Measurements from ENCODE around the gene SLC35F4.
"Not testable (repeated sequence)": the region's sequence is repeated elsewhere in the genome, so short reads cannot be mapped to it uniquely, and the experiment has no call there.

Gene SLC35F4

DNA sequence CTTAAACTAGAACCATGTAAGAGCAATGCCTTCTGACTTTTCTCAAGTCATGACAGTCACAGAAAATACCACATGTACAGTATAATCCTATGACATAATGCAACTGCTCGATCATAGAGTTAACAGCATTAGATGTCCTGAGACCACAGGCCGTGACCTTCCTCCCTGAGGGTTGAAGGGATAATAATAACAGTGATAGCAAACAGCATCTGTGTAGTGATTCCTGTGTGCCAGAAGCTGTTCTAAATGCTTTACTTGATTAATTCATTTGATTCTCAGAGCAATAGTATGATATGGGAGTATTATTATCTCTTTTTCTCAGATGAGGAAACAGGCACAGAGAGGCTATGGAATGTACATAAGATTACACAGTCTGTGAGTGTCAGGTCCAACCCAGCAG, 53.2 kb downstream of the SLC35F4 start:
- DNase-seq (ENCODE audit: insufficient read length, low spot score) (no peak), FAIRE-seq (no peak)

- DNase-seq (ENCODE audit: insufficient read length, low spot score): no peak
- no peak for FAIRE-seq
These were observed 53.8 kb downstream of the SLC35F4 start for GRCh38 chr14:57811998-57812546.

GRCh38 chr14:57809808-57810207, 56.1 kb downstream of the SLC35F4 start:
- DNase-seq (ENCODE audit: insufficient read length, low spot score) (no peak), FAIRE-seq (no peak)

DNA sequence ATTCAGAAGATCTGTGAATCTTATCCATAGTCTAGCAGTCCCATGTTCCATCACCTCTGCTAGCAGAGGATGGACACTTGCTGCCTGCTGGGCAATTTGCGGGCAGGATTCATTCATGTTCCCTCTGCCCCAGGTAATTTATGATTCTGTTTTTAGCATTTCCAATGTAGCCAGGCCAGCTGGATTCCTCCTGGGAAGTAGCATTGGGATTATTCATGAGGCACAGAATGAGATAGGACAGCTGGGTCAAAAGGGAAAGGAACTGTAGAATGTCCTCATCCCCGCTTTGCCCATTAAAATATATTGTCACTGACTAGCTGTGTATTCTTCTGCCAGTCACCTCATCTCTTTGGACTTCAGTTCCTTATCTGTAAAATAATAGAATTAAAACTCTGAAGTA, 68.7 kb downstream of the SLC35F4 start:
- FAIRE-seq (no peak), DNase-seq (ENCODE audit: insufficient read length, low spot score) (no peak)

- no peak for FAIRE-seq
These were observed 69.3 kb downstream of the SLC35F4 start for GRCh38 chr14:57796556-57796955.

DNA sequence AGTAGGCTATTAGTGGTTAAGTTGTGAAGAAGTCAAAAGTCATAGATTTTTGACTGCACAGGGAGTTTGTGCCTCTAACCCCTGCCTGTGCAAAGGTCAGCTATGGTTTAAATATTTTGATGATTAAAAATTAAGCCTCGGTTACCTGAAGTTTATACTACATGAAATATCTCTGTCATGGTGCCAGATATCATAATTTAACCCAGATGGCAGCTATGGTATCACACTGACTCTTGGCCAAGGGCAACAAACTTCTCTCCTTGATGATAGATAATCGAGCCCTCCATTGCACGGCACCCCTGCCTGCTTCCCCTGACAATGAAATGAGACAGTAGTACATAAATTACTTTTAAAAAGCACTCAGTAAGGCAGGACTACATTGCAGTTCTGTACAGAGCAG, 80.8 kb downstream of the SLC35F4 start:
- DNase-seq (ENCODE audit: insufficient read length, low spot score): no peak
- FAIRE-seq: no peak

More at GRCh38 chr14:57796556-57796955, 69.3 kb downstream of the SLC35F4 start:
- no peak for DNase-seq (ENCODE audit: insufficient read length, low spot score)

DNA sequence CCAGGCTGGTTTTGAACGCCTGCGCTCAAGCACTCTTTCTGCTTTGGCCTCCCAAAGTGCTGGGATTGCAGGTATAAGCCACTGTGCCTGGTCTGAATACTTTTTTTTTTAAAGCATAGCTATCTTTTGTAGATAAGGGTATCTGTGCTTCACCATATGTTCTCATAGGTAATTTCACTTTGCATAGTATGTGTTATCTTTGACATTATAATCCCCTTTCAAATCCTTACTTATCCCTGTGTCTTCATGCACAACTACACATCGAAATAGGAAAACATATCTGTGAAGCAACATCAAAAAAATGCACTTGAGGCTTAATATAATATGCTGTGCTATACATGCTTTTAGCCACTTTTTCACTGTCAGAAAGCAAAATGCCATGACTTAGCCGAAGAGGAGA, 94.1 kb downstream of the SLC35F4 start:
- DNase-seq (ENCODE audit: insufficient read length, low spot score) (no peak), FAIRE-seq (no peak)

- no peak for FAIRE-seq
- DNase-seq (ENCODE audit: insufficient read length, low spot score): no peak
These were observed 95.9 kb downstream of the SLC35F4 start for GRCh38 chr14:57769863-57770523.

GRCh38 chr14:57761800-57762199, 104.1 kb downstream of the SLC35F4 start:
- DNase-seq (ENCODE audit: insufficient read length, low spot score): no peak
- FAIRE-seq: no peak

DNA sequence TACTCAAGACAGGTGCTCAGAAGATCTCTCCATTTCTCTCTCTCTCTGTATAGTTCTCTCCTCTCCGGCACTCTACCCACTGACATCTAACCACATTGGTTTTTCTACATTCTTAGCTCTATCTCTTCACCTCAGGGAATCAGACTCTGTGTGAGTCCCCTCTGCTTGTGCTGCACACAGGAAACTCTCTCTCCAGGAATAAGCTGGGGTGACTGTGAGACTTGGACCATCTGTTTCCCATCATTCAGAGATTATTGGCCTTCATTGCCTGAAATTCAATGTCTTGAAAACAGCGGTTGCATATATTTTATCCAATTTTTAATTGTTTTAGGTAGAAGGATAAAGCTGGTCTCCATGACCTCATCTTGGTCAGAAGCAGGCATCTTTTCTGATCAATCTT, 105.0 kb downstream of the SLC35F4 start:
- DNase-seq (ENCODE audit: insufficient read length, low spot score): no peak
- no peak for FAIRE-seq

GRCh38 chr14:57755018-57755521, 110.8 kb downstream of the SLC35F4 start:
- FAIRE-seq: no peak
- no peak for DNase-seq (ENCODE audit: insufficient read length, low spot score)

DNA sequence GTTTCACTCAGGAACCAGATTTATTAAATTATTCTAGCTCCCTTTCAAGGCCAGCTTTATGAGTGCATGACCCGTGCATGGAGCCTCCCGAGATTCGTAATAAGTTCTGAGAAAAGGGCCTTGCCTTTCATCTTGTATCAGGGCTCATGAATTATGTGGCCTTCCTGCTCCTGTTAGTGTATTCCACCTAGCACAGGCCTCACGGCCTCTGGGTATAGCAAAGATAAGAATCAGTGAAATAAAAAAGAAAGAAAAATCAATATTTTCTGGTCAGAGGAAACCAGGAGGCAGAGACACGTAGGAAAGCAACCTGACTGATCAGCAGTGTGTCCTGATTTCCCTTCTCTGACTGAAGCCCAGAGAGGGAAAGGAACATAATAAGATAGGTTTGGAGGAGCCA, 111.4 kb downstream of the SLC35F4 start:
- FAIRE-seq (no peak), DNase-seq (ENCODE audit: insufficient read length, low spot score) (no peak)

DNA sequence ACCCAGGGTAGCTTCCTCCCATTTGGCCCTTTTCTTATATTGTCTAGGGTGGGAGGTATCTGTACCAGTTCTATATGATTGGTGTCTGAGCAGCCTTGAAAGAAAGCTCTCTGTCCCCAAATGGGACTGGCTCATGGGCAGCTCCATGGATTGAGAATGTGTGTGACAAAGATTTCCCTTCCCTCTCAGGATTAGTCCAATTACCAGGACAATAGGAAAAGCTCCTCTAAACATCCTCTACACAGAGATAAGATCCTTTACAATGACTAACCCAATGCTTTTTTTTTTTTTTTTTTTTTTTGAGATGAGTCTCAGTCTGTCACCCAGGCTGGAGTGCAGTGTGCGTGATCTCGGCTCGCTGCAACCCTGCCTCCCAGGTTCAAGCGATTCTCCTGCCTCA, 112.1 kb downstream of the SLC35F4 start:
- FAIRE-seq: no peak
- no peak for DNase-seq (ENCODE audit: insufficient read length, low spot score)

GRCh38 chr14:57752142-57752695, 113.7 kb downstream of the SLC35F4 start:
- FAIRE-seq; DNase-seq (ENCODE audit: insufficient read length, low spot score): not testable (repeated sequence)

DNA sequence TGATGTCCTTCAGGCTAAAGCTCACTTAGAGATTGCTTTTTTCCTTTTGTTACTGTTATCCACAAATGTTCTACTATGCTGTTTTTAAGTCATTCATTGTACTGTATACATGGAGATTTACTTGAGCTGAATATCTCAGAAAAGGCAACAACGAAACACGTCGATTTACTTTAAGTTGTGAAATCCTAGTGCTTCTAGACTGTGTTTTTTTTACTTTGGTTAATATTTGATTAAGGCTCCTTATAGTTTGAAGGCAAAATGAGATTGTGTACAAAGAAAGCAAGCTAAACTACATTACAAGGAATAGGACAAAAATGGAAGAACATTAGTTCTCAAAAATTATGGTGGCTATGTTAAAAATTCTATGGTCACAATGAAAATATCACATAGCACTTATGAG, 114.5 kb downstream of the SLC35F4 start:
- DNase-seq (ENCODE audit: insufficient read length, low spot score) (no peak), FAIRE-seq (no peak)

DNA sequence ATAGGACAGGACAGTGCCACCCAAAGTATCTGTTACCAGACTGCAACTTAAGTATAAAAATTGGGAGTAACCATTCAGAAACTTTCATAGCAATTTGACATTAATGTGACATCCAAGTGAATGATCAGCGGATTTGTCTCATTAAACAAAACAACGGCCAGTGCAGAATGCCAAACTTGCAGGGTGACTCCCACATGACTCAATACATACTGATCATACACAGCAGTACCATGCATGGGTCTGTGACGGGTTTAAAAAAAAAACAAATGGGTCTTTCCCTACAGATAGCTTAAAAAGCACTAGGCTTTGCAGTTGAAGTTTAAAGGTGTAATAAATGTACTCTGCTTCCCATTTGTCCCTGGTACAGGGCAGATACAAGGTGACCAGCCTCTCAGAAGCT, 116.6 kb downstream of the SLC35F4 start:
- FAIRE-seq (no peak), DNase-seq (ENCODE audit: insufficient read length, low spot score) (no peak)

GRCh38 chr14:57748279-57748678, 117.6 kb downstream of the SLC35F4 start:
- DNase-seq (ENCODE audit: insufficient read length, low spot score) (no peak), FAIRE-seq (no peak)

DNA sequence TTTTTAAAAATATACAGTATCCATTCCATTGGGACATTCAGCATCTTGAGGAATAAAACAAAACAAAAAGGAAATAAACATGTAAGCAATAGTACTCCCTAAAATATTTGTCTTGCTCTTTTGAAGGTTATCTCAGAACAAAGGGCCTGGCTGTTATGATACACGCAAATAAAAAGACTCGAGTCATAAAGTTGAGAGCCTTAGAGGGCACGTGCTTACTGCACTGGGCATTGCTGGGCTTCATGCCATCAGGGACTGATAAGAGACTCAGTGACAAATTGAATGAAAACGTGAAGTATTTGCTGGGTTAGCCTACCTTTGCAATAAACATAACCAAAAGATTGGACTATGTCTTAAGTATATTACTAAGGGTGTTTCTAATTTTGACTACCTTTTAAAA, 118.9 kb downstream of the SLC35F4 start:
- FAIRE-seq: no peak

GRCh38 chr14:57746563-57746962, 119.3 kb downstream of the SLC35F4 start:
- FAIRE-seq: peak; percentile 18
- DNase-seq (ENCODE audit: insufficient read length, low spot score): no peak

More for the DNA sequence above, 118.9 kb downstream of the SLC35F4 start:
- DNase-seq (ENCODE audit: insufficient read length, low spot score): no peak

DNA sequence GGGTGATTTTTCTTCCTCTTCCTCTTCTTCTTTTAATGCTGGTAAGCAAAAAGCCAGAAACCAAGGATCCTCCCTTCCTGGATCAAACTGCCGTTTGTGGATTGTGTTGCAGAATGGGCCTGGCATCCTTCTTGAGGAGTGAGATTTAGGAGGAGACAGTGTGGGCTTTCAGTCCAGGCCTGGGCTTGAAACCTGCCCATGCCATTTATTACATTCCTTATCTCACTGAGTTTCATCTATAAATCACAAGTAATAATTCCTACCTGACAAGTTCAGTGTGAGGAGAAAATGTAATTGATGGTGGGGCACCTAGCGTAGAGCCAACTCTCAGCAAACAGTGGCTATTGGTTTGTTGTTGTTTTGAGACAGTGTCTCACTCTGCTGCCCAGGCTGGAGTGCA, 126.4 kb downstream of the SLC35F4 start:
- DNase-seq (ENCODE audit: insufficient read length, low spot score) (no peak), FAIRE-seq (no peak)

GRCh38 chr14:57737598-57737997, 128.3 kb downstream of the SLC35F4 start:
- no peak for DNase-seq (ENCODE audit: insufficient read length, low spot score)
- FAIRE-seq: no peak

DNA sequence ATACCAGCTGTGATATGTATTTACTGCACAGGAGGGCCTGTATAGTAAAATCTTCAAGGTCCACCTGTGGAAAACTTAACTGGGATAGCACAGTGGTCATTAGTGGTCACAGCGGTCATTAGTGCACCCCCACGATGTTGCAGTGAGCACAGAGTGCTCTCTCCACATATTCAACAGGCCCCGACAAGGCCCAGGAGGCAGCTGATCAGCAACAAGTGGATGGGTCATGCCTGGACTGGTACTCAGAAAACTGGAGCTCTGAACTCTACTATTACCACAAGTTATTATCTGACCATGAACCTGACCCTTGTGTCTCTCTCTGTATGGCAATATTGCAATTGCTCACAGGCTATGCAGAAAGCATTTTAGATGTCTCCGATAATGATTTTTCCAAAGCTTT, 129.5 kb downstream of the SLC35F4 start:
- FAIRE-seq (no peak), DNase-seq (ENCODE audit: insufficient read length, low spot score) (no peak)

All from GM19239 (cell line).